A549 (cell line): ENCODE measurements around the gene CEP89. TPM values are rescaled to one million over a fixed set of nuclear protein-coding genes. Genes with fewer than 3 reads are reported as not detected.

Source experiments
- ATAC-seq, 2 experiments: fragments of 200-7000 bp in 1 of 2; fragments of >200 bp in 1 of 2; cut with Nextera tagmentation in 1 of 2; cut with Tn5 transposase in 1 of 2; 3 replicates each; pipeline versions ENCODE4 v1.8.0 to v1.9.1; 2018 to 2020; ENCODE audit warnings: mild to moderate bottlenecking in 1 of 2, moderate library complexity in 1 of 2
- CTCF ChIA-PET: fragments of 300-600 bp; sonication (Branson Sonifier 250); formaldehyde crosslinking; extraction: SDS; loops from one replicate; lab custom pipeline; 2021; ENCODE audit warnings: antibody characterized with exemption, inconsistent platforms; lab: Yijun Ruan, JAX
- POLR2A ChIA-PET: fragments of 350-600 bp; formaldehyde crosslinking; extraction: SDS; loops from one replicate; lab custom pipeline; 2021; ENCODE audit warnings: antibody characterized with exemption, inconsistent platforms; lab: Yijun Ruan, JAX
- DNase-seq, 2 experiments: peaks; one replicate each; pipeline versions ENCODE4 v3.0.0 to v3.0.0-alpha.2; 2011 to 2016; ENCODE audit warnings: low read depth in 1 of 2, low spot score in 1 of 2
- FAIRE-seq: peaks from 2 replicates; lab custom pipeline; 2011; peaks lifted over from hg19 to GRCh38; lab: Jason Lieb, UNC
- H3K27ac ChIP-seq, 2 experiments: fragments of >200 bp; sonication (Bioruptor Twin); formaldehyde crosslinking; 3 replicates each; pipeline ENCODE4 v1.5.1; 2016 to 2017
- H3K4me1 ChIP-seq: fragments of >200 bp; sonication (Bioruptor Twin); formaldehyde crosslinking; 3 replicates; pipeline ENCODE4 v1.6.1; 2016
- H3K4me2 ChIP-seq: fragments of >200 bp; sonication (Bioruptor Twin); formaldehyde crosslinking; 3 replicates; pipeline ENCODE4 v1.6.1; 2016
- H3K4me3 ChIP-seq: fragments of >200 bp; sonication (Bioruptor Twin); formaldehyde crosslinking; 3 replicates; pipeline ENCODE4 v1.5.1; 2016
- H3K9me3 ChIP-seq: fragments of >200 bp; sonication (Bioruptor Twin); formaldehyde crosslinking; 3 replicates; pipeline ENCODE4 v1.6.1; 2016
- EHMT2 ChIP-seq: fragments of 200-600 bp; sonication (generic); IDR thresholded peaks from 2 replicates; pipeline ENCODE4 v1.6.1; 2016; ENCODE audit warnings: antibody characterized with exemption, low read depth, mild to moderate bottlenecking, moderate library complexity
- FOSB ChIP-seq: fragments of 250-450 bp; sonication (Bioruptor Pico); IDR thresholded peaks from 2 replicates; pipeline ENCODE4 v1.5.0; 2020; ENCODE audit warnings: mild to moderate bottlenecking, moderate library complexity
- FOSL2 ChIP-seq, 2 experiments: fragments of 450-650 bp in 1 of 2; fragments of >200 bp in 1 of 2; sonication (Bioruptor Twin) in 1 of 2; formaldehyde crosslinking; IDR thresholded peaks; 2 replicates each; pipeline versions ENCODE4 v1.5.0 to v1.6.1; 2016 to 2020; ENCODE audit warnings: mild to moderate bottlenecking in 1 of 2, moderate library complexity in 1 of 2
- FOXS1 ChIP-seq: fragments of 250-450 bp; sonication (Bioruptor Pico); IDR thresholded peaks from 2 replicates; pipeline ENCODE4 v1.5.0; 2020; ENCODE audit warnings: mild to moderate bottlenecking, moderate library complexity
- HOXB13 ChIP-seq: fragments of 250-450 bp; sonication (Bioruptor Pico); IDR thresholded peaks from 2 replicates; pipeline ENCODE4 v1.5.0; 2020; ENCODE audit warnings: low read depth, mild to moderate bottlenecking, moderate library complexity
- JUN ChIP-seq, 2 experiments: fragments of >200 bp; sonication (Bioruptor Twin); formaldehyde crosslinking; IDR thresholded peaks; 2 replicates in 1 of 2; 3 replicates in 1 of 2; pipeline ENCODE4 v1.6.1; 2016 to 2017
- MAFK ChIP-seq: fragments of 450-650 bp; IDR thresholded peaks from 2 replicates; pipeline ENCODE4 v1.6.1; 2014; ENCODE audit not compliant: partially characterized antibody
- MAZ ChIP-seq: fragments of 150-350 bp; IDR thresholded peaks from 2 replicates; pipeline ENCODE4 v1.6.1; 2014; ENCODE audit warnings: antibody characterized with exemption, low read depth, low read length, borderline replicate concordance
- MYC ChIP-seq: IDR thresholded peaks from 2 replicates; pipeline ENCODE4 v1.6.1; 2012; ENCODE audit warnings: mild to moderate bottlenecking, inconsistent platforms, low read length, improper control_type of control experiment, borderline replicate concordance
- NPAS2 ChIP-seq: fragments of 250-450 bp; sonication (Bioruptor Pico); IDR thresholded peaks from 2 replicates; pipeline ENCODE4 v1.8.0; 2022; ENCODE audit warnings: mild to moderate bottlenecking, moderate library complexity, borderline replicate concordance
- RFX5 ChIP-seq: fragments of 450-650 bp; IDR thresholded peaks from 2 replicates; pipeline ENCODE4 v1.7.1; 2014; ENCODE audit warnings: antibody characterized with exemption, mild to moderate bottlenecking, moderate library complexity
- RNF2 ChIP-seq: fragments of 200-600 bp; sonication (generic); IDR thresholded peaks from 2 replicates; pipeline ENCODE4 v1.6.1; 2016; ENCODE audit warnings: low read depth, mild to moderate bottlenecking, antibody characterized with exemption, moderate library complexity, borderline replicate concordance
- TFCP2L1 ChIP-seq: fragments of 250-450 bp; sonication (Bioruptor Pico); IDR thresholded peaks from 2 replicates; pipeline ENCODE4 v1.5.0; 2021; ENCODE audit warnings: mild to moderate bottlenecking
- ZC3H11A ChIP-seq: fragments of 450-650 bp; IDR thresholded peaks from 2 replicates; pipeline ENCODE4 v1.6.1; 2014; ENCODE audit warnings: antibody characterized with exemption, mild to moderate bottlenecking
- ZNF302 ChIP-seq: fragments of 250-450 bp; sonication (Bioruptor Pico); IDR thresholded peaks from 2 replicates; pipeline ENCODE4 v1.9.0; 2021; ENCODE audit warnings: inconsistent platforms, mild to moderate bottlenecking, moderate library complexity
- ZSCAN20 ChIP-seq: fragments of 250-450 bp; sonication (Bioruptor Pico); IDR thresholded peaks from 2 replicates; pipeline ENCODE4 v1.8.0; 2022; ENCODE audit warnings: mild to moderate bottlenecking, moderate library complexity
- WGBS: methylation state at CpG from one replicate; pipeline ENCODE4 v1.1.6; 2017; ENCODE audit errors: missing lambda C conversion rate; 5-methylcytosine and 5-hydroxymethylcytosine counted together
- polyA plus RNA-seq, 4 experiments: library from polyadenylated mRNA; depleted of rRNA in 3 of 4; stranded (reverse); fragments of >200 nt; fragmentation: RNase III in 1 of 4; extraction: RNeasy Plus Mini Kit Qiagen cat#74134 plus additional on column Dnase treatment in 1 of 4; gene quantifications; 2 replicates in 3 of 4; 3 replicates in 1 of 4; pipeline ENCODE4 v1.2.3, GENCODE V29; 2011 to 2017
- TF ChIP-seq, protein P1 (sequence below): fragments of 250-450 bp; sonication (Bioruptor Pico); IDR thresholded peaks from 2 replicates; pipeline ENCODE4 v1.5.0; 2021; ENCODE audit warnings: mild to moderate bottlenecking, moderate library complexity, borderline replicate concordance
- TF ChIP-seq, protein P2 (sequence below): fragments of >200 bp; sonication (Bioruptor Twin); formaldehyde crosslinking; IDR thresholded peaks from 2 replicates; pipeline ENCODE4 v1.6.1; 2016
- TF ChIP-seq, protein P3 (sequence below): IDR thresholded peaks from 2 replicates; pipeline ENCODE4 v1.6.1; 2012

Gene CEP89
- polyA plus RNA-seq, 2 of the 4 experiments (the other 2 are of a cell fraction) = 31.5 to 41.3 TPM

DNA sequence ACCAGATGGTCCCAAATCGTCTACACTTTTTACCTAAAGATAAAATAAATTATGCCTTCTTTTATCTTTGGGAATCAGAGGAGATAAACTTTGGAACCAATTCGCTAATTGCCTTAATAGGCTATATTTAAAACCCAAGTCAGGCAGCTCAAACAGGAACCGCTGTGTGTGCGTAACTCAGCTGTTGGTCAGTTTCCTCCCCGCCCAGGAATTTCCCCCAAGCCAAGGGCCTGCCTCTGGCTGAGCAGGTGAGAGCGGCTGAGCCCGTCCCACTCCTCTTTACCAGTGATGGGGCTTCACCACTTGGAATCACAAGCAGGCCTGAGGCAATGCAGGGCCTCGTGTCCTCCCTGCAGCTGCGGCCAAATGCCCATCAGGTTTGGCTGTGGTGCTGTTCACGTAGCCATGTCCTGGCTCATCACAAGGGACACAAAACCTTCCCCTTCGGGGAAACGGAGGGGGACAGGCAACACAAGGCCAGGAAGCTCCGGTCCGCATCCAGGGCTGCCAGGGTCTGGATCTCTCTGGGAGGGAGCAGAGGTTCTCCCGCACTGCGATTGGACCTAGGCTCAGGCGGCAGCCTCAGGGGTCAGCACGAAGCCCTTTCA lies 101.7 kb downstream of the CEP89 start:
- ATAC-seq = no peak; a peak in 1 of 6 replicates
- H3K4me2 ChIP-seq = no peak overlapping the region
- H3K27ac ChIP-seq = no peak overlapping the region
- no peak for FAIRE-seq
- no peaks in the 10 kb centered on the region for H3K9me3 ChIP-seq
- CTCF ChIA-PET = interaction anchor here (0.6 to 1.1 kb wide), 3 partner anchors 13 to 150 kb away, joined by 3 read pairs; no protein-coding TSS in a partner anchor
- TF ChIP-seq, protein P1, sequence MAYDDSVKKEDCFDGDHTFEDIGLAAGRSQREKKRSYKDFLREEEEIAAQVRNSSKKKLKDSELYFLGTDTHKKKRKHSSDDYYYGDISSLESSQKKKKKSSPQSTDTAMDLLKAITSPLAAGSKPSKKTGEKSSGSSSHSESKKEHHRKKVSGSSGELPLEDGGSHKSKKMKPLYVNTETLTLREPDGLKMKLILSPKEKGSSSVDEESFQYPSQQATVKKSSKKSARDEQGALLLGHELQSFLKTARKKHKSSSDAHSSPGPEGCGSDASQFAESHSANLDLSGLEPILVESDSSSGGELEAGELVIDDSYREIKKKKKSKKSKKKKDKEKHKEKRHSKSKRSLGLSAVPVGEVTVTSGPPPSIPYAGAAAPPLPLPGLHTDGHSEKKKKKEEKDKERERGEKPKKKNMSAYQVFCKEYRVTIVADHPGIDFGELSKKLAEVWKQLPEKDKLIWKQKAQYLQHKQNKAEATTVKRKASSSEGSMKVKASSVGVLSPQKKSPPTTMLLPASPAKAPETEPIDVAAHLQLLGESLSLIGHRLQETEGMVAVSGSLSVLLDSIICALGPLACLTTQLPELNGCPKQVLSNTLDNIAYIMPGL (CRISPR knock-in tag) = no peak
- TF ChIP-seq, protein P2, sequence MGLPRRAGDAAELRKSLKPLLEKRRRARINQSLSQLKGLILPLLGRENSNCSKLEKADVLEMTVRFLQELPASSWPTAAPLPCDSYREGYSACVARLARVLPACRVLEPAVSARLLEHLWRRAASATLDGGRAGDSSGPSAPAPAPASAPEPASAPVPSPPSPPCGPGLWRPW = no peak
- no peak for TF ChIP-seq MAFK
- no peak for TF ChIP-seq ZC3H11A
- no peak for TF ChIP-seq RNF2
- no peak for TF ChIP-seq HOXB13 (CRISPR knock-in tag)
- TF ChIP-seq TFCP2L1 (CRISPR knock-in tag) = no peak
- TF ChIP-seq EHMT2 = no peak
- no peak for TF ChIP-seq FOSL2 (IDR thresholded peaks at IDR 0.05)
- TF ChIP-seq FOSL2 (CRISPR knock-in tag; IDR thresholded peaks at IDR 0.05) = no peak
- TF ChIP-seq FOXS1 = no peak
- TF ChIP-seq, protein P3, sequence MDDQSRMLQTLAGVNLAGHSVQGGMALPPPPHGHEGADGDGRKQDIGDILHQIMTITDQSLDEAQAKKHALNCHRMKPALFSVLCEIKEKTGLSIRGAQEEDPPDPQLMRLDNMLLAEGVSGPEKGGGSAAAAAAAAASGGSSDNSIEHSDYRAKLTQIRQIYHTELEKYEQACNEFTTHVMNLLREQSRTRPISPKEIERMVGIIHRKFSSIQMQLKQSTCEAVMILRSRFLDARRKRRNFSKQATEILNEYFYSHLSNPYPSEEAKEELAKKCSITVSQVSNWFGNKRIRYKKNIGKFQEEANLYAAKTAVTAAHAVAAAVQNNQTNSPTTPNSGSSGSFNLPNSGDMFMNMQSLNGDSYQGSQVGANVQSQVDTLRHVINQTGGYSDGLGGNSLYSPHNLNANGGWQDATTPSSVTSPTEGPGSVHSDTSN = no peak
- TF ChIP-seq FOSB (CRISPR knock-in tag) = no peak
- no peak for TF ChIP-seq MAZ
- TF ChIP-seq MYC = no peak
- no peak for TF ChIP-seq JUN (IDR thresholded peaks at IDR 0.05)
- POLR2A ChIA-PET = no interaction called here
- no peak for DNase-seq
- H3K4me3 ChIP-seq = no peak overlapping the region
- no peaks in the 10 kb centered on the region for H3K4me1 ChIP-seq
- 89% methylated on average over 18 of the region's 18 CpGs for WGBS

DNA sequence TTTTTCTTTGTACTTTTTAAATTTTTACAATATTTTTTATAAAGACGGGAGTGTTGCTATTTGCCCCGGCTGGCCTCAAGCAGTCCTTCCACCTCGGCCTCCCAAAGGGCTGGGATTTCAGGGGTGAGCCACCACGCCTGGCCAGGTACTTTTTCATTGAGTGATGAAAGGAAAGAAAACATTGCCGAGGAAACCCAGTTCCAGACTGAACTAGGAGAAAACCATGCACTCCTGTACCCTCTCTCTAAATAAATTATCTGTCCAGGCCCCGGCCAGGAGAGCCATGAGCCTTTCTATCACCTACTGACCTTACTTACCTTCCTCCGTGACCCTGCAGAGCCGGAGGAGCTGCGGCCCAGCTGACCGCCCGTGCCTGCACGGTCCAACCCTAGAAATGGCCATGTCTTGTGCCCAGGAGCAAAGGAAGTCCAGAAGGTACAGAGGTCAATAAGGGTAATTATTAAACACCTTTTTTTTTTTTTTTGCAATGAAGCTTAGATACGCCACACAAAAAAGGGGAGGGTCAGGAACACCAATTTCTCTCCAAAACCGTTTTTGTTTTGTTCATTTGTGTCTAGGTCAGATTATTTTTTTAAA lies 102.3 kb downstream of the CEP89 start, which contains the start of gene SLC7A9:
Gene SLC7A9, minus strand, starts transcription at position 399 of the 597 bp plus-strand sequence. CDS start 1,233 bp downstream, outside the sequence.
- POLR2A ChIA-PET = no interaction called here
- ATAC-seq = no peak
- H3K9me3 ChIP-seq = no peaks in the 10 kb centered on the region
- H3K4me3 ChIP-seq = no peak within 1 kb of the TSS
- CTCF ChIA-PET = interaction anchor here (0.6 to 0.7 kb wide), 2 partner anchors 42 to 149 kb away, joined by 3 read pairs; no protein-coding TSS in a partner anchor
- no peaks in the 10 kb centered on the region for H3K4me1 ChIP-seq
- no peak within 1 kb of the TSS for H3K4me2 ChIP-seq
- TF ChIP-seq EHMT2 = no peak
- TF ChIP-seq NPAS2 (CRISPR knock-in tag) = no peak
- no peak for TF ChIP-seq ZSCAN20
- no peak for TF ChIP-seq RFX5
- TF ChIP-seq ZNF302 = no peak
- no peak for TF ChIP-seq ZC3H11A
- WGBS = 76% methylated on average over 14 of the region's 14 CpGs
- no peak for DNase-seq
- no peak within 1 kb of the TSS for H3K27ac ChIP-seq
- no peak for FAIRE-seq
